Adipose tissue (tissue), 3 donors: ENCODE measurements around the gene KRTAP20-1. TPM values are rescaled to one million over a fixed set of nuclear protein-coding genes. Genes with fewer than 3 reads are reported as not detected.

Experiments
- H3K27ac ChIP-seq: one replicate; pipeline ENCODE4 v1.5.1; 2013; ENCODE audit warnings: low read depth, low read length
- WGBS, 3 donors: extraction: QIAGEN DNeasy Blood & Tissue Kit; methylation state at CpG; one replicate each; pipeline ENCODE4 v1.1.7; 2013; 5-methylcytosine and 5-hydroxymethylcytosine counted together
- polyA plus RNA-seq, 3 donors: library from polyadenylated mRNA; stranded (reverse); fragments of 200-250 nt; gene quantifications; one replicate each; pipeline ENCODE4 v1.2.3, GENCODE V29; 2013
- donor health status: healthy with polysubstance abuse.
- donor health status: Bipolar disorder and iron deficiency.
- donor health status: healthy.

KRTAP20-1 gene
- polyA plus RNA-seq, 3 donors: not detected

DNA sequence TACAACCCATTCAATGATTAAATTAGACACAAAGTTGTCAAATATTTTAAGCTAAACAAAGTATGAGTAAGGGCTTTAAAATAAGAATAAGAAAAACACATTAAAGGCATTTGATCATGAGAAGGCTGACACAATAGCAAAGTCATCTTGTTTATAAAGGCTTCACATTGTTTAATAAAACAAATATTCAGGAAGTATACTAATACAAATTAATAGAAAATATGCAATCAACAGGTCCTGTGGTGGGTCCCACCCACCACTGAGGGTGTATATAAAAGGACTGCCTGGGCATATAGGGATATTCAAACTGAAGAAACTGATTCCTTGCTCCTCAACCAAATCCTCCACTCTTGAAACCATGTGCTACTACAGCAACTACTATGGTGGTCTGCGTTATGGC is 18.7 kb downstream of the KRTAP20-1 start, which contains the start of gene KRTAP20-2:
Gene KRTAP20-2 (plus strand): TSS at position 301 of the 400 bp plus-strand sequence. CDS start 58 bp downstream, at position 359.
- H3K27ac ChIP-seq: no peak within 1 kb of the TSS
- WGBS, 3 donors: 81 to 96% (median 90%) methylated on average over 1 of the region's 1 CpG

DNA sequence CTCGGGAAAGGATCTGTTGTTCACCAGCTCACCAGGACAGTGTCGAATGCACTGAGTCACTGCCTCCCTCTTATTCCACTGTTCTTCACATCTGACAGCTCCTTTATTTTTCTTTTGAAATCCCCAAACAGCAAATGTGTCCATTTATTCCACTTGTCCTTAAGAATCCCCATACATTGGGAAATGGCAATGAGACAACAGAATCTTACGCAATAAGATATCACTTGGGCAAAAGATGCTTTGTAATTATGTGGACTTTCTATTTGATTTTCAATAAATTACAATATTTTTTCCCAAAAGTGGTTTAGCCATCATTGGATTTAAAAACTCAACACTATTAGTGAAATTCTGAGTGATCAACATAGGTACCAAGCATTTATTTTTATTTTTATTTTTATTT is 22.5 kb downstream of the KRTAP20-1 start:
- WGBS, 3 donors: 79 to 86% (median 85%) methylated on average over 3 of the region's 3 CpGs
- H3K27ac ChIP-seq: no peak overlapping the region

DNA sequence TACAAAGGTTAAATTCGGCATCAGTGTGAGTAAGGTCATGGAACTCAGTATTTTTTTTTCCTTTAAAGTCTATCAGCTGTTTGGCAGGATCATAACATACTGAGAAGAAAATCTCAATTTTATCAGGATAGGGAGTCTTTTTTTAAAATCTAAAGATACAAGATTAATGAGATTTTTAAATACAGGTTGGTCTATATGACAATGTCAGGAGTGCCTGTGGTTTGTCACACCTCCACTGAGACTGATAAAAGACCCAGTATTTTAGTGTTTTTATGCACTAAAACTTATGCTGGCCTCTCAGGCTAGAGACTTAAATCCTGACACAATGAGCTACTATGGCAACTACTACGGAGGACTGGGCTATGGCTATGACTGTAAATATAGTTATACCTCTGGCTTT is 26.3 kb downstream of the KRTAP20-1 start, which contains the start of gene KRTAP20-3:
Gene KRTAP20-3 (plus strand): TSS at position 301 of the 400 bp plus-strand sequence.
- 79 to 88% (median 82%) methylated on average over 2 of the region's 2 CpGs for WGBS, 3 donors
- no peak within 1 kb of the TSS for H3K27ac ChIP-seq

DNA sequence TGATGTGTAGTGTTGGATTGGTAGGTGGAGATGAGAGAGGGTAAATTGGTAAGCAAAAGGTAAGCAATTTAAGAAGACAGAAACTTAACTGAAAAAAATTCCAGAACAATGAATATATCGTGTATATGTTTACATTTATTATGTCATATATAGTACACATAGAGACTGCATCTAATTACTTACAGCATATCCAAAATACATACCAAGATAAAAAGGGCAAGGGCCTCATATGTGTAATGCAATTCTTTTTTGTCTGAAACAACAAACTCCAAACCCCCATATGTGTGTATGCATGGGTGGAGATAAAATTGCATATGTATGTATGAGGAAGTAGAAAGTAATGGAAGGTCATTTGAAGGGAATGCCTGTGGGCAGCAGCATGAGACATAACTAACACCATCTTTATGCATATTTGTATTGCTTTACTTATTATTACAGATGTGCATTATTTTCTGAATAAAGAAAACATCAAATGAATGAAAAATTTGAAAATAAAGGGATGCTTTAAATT is 30.7 kb downstream of the KRTAP20-1 start:
- WGBS, 3 donors: 59 to 86% (median 68%) methylated on average over 1 of the region's 1 CpG
- no peak overlapping the region for H3K27ac ChIP-seq

DNA sequence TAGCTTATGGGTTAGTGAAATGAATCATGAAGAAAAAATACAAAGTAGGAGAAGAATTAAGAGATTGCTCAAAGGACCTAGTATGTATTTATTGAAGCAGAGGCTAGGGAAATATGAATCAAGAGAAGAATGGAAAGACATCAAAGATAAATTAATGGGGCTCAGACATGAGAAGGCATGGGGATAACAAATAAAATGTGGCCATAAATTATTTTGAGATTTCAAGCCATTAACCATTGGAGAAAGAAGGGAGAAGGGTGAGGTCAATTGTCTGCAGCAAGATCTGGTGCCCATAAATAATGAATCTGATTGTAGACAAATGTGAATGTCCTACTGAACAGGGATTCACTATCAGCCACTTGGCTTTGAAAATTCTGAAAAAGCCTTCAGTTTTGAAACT is 36.7 kb downstream of the KRTAP20-1 start:
- H3K27ac ChIP-seq: no peak overlapping the region

Other genes starting within 250 kb of the KRTAP20-1 start
- not detected for gene KRTAP13-2, start 244.2 kb upstream of the KRTAP20-1 start, polyA plus RNA-seq
- gene KRTAP13-1, start 220.4 kb upstream of the KRTAP20-1 start, polyA plus RNA-seq: not detected
- not detected for gene KRTAP13-3, start 190.5 kb upstream of the KRTAP20-1 start, polyA plus RNA-seq
- not detected for gene KRTAP13-4, start 186.2 kb upstream of the KRTAP20-1 start, polyA plus RNA-seq
- not detected for gene KRTAP15-1, start 176.2 kb upstream of the KRTAP20-1 start, polyA plus RNA-seq
- not detected for gene KRTAP19-1, start 136.1 kb upstream of the KRTAP20-1 start, polyA plus RNA-seq
- not detected for gene KRTAP19-2, start 129.0 kb upstream of the KRTAP20-1 start, polyA plus RNA-seq
- not detected for gene KRTAP19-3, start 124.4 kb upstream of the KRTAP20-1 start, polyA plus RNA-seq
- gene KRTAP19-4, start 119.3 kb upstream of the KRTAP20-1 start, polyA plus RNA-seq: not detected
- not detected for gene KRTAP19-5, start 114.3 kb upstream of the KRTAP20-1 start, polyA plus RNA-seq
- gene KRTAP19-6, start 74.6 kb upstream of the KRTAP20-1 start, polyA plus RNA-seq: not detected
- gene KRTAP19-7, start 55.1 kb upstream of the KRTAP20-1 start, polyA plus RNA-seq: not detected
- gene KRTAP22-2, start 26.0 kb upstream of the KRTAP20-1 start, polyA plus RNA-seq: not detected
- gene KRTAP6-3, start 24.0 kb upstream of the KRTAP20-1 start, polyA plus RNA-seq: not detected
- gene KRTAP6-2, start 17.5 kb upstream of the KRTAP20-1 start, polyA plus RNA-seq: not detected
- not detected for gene KRTAP22-1, start 15.3 kb upstream of the KRTAP20-1 start, polyA plus RNA-seq
- not detected for gene KRTAP6-1, start 2.5 kb upstream of the KRTAP20-1 start, polyA plus RNA-seq
- not detected for gene KRTAP20-4, start 4.2 kb downstream of the KRTAP20-1 start, polyA plus RNA-seq
- gene KRTAP20-2, start 18.8 kb downstream of the KRTAP20-1 start, polyA plus RNA-seq: not detected
- not detected for gene KRTAP20-3, start 26.4 kb downstream of the KRTAP20-1 start, polyA plus RNA-seq
- not detected for gene KRTAP21-3, start 102.4 kb downstream of the KRTAP20-1 start, polyA plus RNA-seq
- not detected for gene KRTAP21-2, start 130.8 kb downstream of the KRTAP20-1 start, polyA plus RNA-seq
- gene KRTAP21-1, start 139.0 kb downstream of the KRTAP20-1 start, polyA plus RNA-seq: not detected
- not detected for gene KRTAP8-1, start 196.8 kb downstream of the KRTAP20-1 start, polyA plus RNA-seq
- gene KRTAP7-1, start 213.3 kb downstream of the KRTAP20-1 start, polyA plus RNA-seq: not detected